GM18498 (cell line): ENCODE measurements around the gene C11orf86.
"Not testable (repeated sequence)": the region's sequence is repeated elsewhere in the genome, so short reads cannot be mapped to it uniquely, and the experiment has no call there.

ENCODE experiments used
- ATAC-seq: cut with Tn5 transposase; IDR thresholded peaks from one replicate; pipeline ENCODE4 v1.9.1; 2021; ENCODE audit warnings: mild to moderate bottlenecking, moderate library complexity; ENCODE audit not compliant: unreplicated experiment

The C11orf86 gene

DNA sequence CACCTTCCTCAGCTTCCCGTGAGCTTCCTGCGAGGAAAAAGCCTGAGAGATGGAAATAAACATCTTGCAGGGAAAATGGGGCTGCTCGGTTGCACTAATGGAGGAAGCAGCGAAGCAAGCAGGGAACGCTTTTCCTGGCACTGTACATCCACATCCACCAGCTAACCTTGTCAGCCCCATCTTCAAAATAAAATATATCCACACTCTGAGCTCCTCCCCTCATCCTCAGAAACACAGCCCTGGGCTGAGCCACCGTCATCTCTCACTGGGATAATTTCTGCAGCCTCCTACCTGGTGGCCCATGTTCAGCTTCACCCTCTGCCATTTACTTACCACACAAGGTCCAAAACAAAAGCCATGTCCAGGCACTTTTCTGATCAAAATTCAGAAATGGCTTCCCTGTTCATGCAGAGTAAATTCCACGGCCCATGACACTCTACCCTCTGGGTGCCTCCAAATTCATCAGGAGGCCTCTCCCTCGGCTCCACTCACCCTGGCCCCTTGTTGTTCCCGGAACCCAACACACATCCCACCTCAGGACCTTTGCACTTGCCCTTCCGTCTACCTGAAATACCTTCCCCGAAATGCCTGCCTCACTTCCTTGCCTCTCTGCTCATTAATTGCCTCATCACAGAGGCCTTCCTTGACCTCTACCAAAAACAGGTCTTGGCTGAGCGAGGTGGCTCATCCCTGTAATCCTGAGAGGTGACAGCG, 13.0 kb downstream of the C11orf86 start:
- ATAC-seq = no peak

DNA sequence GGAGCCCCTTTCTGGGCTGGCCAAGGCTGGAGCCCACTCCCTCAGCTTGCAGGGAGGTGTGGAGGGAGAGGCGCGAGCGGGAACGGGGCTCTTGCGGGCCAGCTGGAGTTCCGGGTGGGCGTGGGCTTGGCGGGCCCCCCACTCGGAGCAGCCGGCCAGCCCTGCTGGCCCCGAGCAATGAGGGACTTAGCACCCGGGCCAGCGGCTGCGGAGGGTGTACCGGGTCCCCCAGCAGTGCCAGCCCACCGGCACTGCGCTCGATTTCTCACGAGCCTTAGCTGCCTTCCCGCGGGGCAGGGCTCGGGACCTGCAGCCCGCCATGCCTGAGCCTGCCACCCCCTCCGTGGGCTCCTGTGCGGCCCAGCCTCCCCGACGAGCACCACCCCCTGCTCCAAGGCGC, 13.6 kb downstream of the C11orf86 start:
- not testable (repeated sequence) for ATAC-seq

DNA sequence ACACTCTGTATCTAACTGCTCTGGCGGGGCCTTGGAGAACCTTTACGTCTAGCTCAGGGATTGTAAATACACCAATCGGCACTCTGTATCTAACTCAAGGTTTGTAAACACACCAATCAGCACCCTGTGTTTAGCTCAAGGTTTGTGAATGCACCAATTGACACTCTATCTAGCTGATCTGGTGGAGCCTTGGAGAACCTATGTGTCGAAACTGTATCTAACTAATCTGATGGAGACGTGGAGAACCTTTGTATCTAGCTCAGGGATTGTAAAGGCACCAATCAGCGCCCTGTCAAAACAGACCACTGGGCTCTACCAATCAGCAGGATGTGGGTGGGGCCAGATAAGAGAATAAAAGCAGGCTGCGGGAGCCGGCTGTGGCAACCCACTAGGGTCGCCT, 14.3 kb downstream of the C11orf86 start:
- not testable (repeated sequence) for ATAC-seq

DNA sequence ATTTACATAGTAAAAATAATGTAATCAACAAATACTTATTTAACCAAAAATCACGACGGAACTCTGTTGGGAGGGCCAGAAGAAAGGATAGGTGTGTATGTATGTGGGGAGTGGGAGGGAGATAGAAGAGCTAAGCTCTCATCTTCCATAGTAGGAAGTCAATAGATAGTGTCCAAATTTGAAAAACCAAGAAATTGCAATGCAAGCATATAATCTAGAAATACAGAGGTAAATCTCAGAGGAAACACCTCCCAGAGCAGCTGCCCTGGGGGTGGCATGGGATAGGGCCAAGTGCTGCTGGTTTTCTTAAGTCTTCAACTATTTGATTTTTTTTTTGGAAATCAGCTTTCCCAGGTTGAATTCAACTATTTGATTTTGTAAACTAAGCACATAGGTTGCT, 16.9 kb downstream of the C11orf86 start:
- no peak for ATAC-seq

DNA sequence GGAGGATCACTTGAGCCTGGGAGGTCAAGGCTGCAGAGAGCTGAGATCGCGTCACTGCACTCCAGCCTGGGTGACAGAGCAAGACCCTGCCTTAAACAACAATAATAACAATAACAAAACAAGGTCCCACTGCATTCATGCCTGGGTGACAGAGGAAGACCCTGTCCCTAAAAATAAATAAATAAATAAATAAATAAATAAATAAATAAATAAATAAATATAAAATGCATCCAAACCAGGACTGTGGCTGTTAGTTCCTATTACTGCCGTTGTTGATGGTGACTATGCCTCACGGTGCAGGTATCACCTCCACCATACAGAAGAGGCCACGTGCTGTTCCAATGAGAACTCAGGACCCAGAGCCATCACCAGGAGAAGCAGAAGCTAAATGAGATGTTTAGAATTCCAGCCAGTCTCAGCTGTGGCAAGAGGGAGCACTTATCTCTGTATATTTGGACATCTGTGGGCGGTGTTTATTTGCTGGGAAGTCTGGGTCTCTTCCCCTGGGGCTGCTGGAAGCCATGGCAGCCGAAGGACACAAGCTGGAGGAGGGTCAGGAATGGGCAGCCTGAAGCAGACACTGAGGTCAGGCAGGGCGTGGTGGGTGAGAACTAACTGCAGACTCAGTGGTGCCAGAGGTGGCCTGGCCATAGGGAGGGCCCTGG, 21.6 kb downstream of the C11orf86 start:
- no peak for ATAC-seq

DNA sequence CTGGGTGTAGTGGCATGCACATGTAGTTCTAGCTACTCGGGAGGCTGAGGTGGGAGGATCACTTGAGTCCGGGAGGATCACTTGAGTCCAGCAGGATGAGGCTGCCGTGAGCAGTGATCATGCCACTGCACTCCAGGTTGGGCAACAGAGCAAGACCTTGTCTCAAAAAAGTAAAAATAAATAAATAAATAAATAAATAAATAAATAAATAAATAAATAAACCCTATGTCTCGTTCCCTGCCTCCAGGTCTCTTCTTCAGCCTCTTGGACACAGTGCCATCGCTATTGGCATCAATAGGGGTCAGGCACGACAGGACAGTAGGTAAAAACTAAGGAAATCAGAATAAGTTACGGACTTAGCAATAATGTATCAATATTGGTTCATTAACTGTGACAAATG, 24.5 kb downstream of the C11orf86 start:
- ATAC-seq = no peak

DNA sequence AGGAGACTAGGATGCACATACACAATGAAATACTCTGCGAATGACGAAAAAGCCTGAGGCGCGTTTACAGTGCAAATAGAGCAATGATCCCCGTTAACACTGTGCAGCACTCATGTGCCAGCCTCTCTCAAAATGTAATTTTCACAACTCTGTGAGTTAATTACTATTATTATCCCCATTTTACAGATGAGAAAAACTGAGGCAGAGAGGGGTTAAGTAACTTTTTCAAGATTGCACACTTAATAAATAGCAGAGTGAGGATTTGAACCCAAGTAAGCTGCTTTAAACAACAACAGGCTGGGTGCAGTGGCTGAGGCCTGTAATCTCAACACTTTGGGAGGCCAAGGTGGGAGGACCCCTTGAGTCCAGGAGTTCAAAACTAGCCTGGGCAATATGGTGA, 26.2 kb downstream of the C11orf86 start:
- ATAC-seq = no peak

DNA sequence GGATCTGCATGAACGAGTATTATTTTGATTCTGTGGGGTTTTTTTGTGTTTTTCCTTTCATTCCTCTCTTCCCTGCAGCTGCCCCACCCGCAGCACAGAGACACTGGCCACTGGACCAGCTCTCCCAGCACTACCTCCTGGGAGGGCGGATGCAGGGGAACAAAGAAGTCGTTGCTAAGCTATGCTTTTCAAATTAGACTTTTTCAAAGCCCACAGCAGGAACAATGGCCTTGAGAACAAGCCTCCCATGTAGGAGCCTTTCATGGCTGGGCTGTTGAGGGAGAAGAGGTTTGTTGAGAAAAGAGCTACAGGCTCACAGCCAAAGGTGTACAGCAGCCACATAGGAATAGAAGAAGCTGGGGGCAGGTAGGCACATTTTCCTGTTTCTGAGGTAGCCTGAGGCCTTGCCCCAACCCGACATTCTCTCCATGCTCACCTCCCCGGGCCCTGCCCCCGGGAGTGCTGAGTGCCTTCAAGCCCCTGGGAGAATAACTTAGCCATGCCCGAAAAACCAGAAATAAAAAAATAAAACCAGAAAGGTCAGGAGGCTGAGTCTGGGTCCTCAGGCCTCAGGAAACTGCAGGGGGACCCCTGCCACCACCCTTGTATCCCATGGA, 27.3 kb downstream of the C11orf86 start:
- ATAC-seq = no peak

DNA sequence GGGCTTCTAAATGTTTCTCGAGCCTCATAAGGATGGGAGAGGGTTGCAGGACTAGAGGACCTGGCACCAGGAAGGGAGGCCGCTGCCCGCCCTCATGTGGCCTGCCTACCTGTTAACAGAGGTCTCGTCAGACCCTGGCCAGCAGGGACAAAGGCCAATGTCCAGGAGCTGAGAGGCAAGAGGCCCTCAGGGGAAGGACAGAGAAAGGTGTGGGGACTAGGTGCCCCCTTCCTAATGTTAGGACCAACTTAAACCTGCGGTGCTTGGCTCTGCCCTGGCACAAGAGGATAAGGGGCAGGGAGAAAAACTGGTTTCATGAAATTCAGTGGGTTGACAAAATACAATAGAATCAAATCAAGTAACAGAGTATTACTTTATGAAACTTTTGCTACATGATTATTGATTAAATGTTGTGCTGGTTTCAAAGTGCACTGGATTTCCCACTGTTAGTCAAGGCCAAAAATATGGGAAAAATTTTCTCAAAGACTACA, 27.9 kb downstream of the C11orf86 start:
- ATAC-seq = no peak

DNA sequence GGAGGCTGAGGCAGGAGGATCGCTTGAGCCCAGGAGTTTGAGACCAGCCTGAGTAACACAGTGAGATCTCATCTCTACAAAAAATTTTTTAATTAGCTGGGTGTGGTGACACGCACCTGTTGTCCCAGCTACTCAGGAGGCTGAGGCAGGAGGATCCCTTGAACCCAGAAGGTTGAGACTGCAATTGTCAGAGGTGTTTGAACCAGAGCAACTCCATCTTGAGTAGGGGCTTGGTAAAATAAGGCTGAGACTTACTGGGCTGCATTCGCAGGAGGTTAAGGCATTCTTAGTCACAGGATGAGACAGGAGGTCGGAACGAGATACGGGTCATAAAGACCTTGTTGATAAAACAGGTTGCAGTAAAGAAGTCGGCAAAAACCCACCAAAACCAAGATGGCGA, 30.1 kb downstream of the C11orf86 start:
- ATAC-seq = not testable (repeated sequence)

DNA sequence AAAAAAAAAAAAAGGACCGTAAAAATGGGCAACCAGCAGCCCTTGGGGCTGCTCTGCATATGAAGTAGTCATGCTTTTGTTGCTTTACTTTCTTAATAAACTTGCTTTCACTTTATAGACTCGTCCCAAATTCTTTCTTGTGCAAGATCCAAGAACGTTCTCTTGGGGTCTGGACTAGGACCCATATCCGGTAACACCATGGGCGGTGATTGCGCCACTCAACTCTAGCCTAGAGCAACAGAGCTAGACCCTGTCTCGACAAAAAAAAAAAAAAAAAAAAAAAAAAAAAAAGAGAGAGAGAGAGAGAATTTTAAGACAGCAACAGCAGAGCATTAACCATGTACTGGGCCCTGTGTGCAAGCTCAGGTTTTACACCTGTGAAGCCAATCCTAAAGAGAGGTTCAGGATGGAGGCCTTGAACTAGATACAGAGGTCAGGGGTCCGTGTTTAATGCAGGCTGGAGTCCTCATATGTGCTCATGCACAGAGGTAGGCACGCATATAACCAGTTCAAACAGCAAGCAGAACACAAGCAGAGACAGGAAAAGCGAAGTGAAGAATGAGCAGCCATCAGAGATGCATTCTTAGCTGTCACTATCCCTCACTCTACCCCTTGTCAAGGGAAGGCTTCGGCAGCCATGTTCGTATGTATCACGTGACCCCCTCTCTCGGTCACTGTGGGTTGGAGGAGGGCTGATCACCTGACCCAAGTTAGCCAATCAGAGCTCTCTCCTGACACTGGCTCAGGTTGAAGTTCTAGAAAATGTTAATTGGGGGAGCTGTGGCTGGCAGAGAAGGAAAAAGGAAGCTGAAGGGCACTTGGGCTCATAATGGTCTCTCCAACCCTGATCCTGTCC, 31.2 kb downstream of the C11orf86 start:
- ATAC-seq = no peak

DNA sequence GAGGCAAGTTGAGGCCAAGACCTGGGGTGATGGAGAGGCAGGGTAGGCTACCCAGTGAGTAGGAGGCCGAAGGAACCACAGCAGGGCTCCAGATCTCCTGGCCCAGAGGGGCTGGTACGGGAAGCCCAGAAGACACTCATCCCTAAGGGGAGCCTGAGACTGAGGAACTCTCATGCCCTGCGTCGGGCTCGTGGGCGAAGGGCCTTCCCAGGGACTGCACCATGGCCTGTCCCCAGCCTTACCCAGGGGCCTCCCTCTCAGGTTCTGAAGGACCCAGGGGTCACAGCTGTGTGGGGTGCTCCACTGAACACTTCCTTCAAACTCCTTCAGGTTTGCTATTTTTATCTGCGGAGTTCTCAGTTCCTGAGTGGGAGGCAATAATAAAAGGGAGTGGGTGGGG, 32.0 kb downstream of the C11orf86 start:
- no peak for ATAC-seq

DNA sequence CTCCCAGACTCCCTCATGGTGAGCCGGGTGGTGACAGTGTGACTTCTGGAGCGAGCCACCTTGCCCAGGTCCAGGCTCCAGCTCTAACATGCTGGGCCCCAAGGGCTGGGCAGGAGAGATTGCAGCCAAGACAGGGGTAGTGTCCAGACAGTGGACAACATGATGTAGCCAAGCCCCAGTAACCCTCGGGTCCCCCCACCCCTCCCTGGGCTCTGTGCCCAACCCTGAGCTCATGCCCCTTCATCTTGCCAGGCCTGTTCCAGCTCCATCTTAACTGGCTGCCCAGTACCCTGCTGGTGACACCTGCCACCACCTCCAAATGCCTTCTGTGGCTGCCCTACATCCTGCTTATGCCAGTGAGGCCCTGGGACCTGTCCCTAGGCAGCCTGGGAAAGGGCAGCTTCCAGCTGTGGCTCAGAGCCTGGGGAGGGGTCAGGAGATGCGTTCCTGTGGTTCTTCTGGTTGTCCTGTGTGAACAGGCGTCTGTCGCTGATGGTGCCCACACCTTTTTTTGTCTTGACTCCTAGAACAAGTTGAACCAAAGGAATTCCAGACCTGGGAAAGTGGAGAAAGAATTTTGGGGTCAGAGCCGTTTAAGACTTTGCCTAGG, 35.3 kb downstream of the C11orf86 start:
- ATAC-seq = no peak

DNA sequence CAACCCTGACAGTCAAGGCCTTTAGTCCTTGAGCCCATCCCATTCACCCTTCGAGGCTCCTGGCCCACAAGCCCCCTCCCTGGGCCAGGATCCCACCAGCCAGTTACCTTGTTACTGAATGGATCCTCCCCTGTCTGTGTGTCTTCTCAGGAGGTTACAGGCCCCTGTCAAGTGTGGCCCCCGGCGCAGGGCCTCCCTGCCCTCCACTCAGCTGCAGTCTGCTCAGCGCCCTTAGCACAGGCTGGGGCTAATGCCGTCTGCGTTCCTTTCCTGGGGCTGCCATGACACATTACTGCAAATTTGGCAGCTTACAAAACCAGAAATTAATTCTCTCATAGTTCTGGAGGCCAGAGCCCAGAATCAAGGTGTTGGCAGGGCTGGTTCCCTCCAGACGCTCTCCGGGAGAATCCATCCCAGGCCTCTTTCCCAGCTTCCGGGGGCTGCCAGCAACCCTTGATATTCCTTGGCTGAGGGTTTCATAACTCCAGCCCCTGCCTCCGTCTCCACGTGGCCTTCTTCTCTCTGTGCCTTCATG, 38.5 kb downstream of the C11orf86 start:
- ATAC-seq = no peak

DNA sequence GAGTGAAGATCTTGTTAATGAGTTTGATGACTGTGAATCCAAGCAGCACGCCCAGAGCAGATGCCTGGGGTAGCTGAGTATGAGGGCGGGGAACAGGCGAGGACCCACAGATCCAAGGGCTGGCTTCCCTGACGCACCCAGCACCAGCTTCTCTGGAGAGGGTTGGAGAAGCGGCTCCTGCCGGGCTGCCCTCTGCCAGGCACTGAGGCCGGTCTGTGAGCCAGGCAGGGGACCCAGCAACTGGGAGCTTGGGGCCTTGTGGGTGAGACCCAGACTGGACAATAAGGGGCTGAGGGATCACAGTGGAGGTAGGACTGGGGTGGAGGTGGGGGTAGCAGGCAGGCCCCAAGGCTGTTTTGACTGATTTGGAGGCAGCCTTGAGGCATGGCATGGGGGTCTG, 39.2 kb downstream of the C11orf86 start:
- no peak for ATAC-seq

DNA sequence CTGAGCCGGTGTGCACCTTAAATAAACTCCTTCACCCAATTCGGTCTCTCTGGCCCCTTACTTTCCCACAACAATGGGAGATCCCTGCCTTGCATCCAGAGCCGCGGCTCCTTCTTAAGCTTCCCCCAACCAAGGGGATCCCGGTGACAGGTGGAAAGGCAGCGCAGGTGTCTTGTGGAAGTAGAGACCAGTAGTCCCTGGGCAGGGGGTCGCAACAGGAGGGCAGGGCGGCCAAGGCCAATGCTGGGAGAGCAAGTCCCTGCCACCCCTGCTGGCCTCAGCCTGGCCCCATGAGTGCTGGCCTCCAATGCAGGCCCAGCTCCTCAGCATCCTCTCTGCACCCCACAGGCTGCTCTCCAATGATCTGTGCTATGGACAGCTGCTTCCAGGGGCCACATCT, 39.9 kb downstream of the C11orf86 start:
- ATAC-seq = no peak

DNA sequence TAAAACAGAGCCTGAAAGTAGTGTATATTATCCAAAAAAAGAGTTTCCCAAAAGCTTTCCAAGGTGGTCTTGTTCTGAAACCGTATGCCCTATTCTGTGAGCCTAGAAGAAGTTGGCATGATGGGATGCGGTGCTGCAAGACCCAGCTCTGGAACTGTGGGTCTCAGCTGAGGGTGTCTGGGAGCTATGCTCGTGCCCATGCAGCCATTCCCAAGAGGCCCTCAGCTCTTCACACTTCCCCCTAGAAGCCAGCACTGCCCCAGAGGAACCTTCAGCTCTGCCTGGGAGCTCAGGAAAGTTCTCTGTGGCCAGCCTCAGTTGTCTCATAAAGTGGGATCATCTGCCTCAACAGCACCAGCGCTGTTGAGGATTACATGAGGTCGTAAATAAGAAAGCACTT, 41.4 kb downstream of the C11orf86 start:
- ATAC-seq = no peak

DNA sequence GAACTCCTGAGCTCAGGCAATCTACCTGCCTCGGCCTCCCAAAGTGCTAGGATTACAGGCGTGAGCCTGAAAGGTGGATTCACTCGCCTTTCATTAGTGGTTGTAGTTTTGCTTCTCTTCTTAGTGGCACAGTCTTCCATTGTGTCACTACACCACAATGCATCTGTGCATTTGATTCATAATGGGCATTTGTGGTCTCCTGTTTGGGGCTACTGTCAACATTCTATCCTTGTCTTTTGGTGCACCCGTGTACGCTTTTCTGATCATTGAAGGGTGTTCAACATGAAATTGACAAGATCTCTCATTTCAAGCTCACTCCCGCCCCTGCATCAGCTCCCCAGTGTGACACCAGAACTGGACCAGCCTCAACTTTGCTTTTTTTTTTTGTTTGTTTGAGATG, 45.8 kb downstream of the C11orf86 start:
- no peak for ATAC-seq

DNA sequence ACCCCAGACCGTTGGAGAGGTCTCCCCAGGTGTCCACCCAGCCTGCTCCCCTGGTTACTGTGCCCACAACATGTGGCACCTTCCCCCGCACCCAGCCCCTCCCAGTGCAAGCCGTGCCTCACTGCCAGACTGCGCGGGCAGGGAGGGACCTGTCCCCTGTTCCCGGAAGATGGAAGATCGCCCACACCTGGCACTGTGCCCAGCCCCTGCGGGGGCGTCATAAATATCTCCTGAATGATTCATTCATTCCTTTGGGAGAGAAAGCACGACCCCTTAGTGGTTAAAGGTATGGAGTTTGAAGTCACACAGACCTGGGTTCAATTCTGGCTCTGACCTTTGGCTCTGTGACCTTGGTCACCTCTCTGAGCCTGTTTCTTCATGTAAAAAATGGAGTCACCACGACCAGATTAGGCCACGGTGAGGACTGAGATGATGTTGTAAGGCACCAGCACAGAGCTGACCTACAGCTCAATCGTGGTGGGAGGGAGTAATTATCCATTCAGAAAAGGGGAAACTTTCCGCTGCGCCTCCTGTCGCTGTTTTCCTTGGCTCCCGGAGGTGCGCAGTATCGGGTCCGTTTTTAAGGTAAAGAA, 47.3 kb downstream of the C11orf86 start:
- ATAC-seq = no peak
